KOPT-K1 (cell line): Measurements from ENCODE around the gene RPTOR.
A peak's percentile ranks its signal among the peaks of the same experiment; 100 is the strongest.

ENCODE experiments used
- H3K27ac ChIP-seq: fragments of 200-600 bp; sonication (generic); 2 replicates; pipeline ENCODE4 v1.5.1; 2016; ENCODE audit warnings: antibody characterized with exemption, mild to moderate bottlenecking, low read depth, low read length; ENCODE audit not compliant: poor library complexity, severe bottlenecking
- H3K36me3 ChIP-seq: fragments of 200-600 bp; sonication (generic); 2 replicates; pipeline ENCODE4 v1.5.1; 2017; ENCODE audit warnings: antibody characterized with exemption, mild to moderate bottlenecking, low read length, moderate library complexity; ENCODE audit not compliant: insufficient read depth
- H3K9me3 ChIP-seq: fragments of 200-600 bp; sonication (generic); 2 replicates; pipeline ENCODE4 v1.5.1; 2017; ENCODE audit warnings: antibody characterized with exemption, low read length, mild to moderate bottlenecking; ENCODE audit not compliant: insufficient read depth, poor library complexity, severe bottlenecking

Gene RPTOR

DNA sequence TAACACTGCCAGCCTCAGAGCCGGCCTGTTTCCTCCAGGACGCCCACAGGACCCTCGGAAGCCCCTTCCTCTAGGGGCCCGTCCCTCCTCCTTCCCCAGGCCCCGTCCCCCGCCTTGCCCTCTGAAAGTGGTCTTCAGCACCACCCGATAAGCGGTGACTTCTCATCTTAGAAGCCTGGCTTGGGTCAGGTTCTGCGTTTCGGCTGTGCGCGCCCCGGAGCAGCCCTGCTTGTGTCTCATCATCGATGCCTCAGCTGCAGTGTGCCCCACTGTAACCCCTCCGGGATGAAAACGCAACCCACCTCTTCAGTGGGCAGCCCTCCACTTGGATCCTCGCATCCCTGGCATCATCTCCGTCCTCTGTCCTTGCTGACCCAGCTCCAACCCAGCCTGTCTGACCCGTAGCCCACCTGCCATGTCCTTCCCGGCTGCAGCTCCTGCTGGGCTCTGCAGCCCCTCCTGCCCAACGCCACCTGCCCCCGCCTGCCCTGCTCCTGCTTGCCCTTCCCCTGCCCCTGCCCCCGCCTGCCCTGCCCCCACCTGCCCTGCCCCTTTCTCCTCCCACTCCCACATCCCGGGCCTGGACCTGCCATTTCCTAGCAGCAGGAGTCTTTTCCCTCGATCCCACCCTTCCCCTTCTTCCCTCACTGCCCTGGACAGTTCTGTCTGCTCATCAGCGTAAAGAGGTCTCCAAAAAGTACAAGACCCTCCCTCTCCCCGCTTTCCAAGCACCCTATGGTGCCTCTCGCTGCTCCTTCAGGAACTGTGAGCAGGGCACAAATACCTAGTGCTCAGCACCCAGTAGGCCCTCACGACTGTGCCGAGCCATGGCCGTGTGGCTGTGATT lies 334.5 kb downstream of the RPTOR start:
- Histone ChIP-seq H3K36me3 (peaks cover 80% of the 10 kb centered on the region), H3K27ac (peak overlapping the region; percentile 0), H3K9me3 (no peaks in the 10 kb centered on the region)

DNA sequence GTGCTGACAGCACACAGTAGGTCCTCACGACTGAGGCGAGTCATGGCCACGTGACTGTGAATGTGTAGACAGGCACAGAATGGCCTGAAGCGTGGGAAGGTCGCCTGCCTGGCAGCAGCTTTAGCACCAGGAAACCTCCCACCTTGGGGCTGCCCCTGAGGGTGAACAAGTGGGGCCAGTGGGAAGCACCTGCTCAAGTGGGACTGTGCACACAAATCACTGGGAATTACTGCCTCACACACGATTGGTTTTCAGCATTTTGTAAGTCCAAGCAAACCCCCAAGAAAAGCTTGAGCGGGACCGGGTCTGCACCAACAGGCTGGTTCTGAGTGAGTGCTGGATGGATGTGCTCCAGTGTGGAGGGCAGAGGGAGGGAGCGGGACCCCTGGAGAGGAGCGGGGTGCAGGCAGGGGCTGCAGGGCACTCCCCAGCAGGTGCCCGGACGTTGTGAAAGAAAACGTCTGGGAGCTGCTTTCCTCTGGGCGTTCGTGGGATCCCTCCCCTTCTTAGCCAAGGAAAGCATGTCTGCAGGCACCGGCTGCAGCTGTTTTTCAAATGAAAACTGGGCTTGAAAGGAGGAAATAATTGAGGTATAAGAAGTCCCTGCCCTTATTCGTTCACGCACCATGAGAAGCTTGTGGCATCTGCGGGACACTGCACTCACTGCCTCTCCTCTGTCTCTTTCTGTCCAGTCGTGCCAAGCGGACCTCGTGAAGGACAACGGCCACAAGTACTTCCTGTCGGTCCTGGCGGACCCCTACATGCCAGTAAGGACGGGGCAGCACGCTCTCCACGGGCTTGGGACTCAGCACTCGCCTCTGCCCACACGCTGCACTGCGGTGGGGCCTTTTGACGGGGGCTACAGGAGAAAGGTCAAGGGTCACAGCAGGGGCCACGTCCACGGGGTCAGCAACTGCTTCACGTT lies 335.3 kb downstream of the RPTOR start:
- H3K9me3 ChIP-seq: no peaks in the 10 kb centered on the region
- H3K36me3 ChIP-seq: peaks cover 81% of the 10 kb centered on the region
- peak overlapping the region; percentile 0 for H3K27ac ChIP-seq

DNA sequence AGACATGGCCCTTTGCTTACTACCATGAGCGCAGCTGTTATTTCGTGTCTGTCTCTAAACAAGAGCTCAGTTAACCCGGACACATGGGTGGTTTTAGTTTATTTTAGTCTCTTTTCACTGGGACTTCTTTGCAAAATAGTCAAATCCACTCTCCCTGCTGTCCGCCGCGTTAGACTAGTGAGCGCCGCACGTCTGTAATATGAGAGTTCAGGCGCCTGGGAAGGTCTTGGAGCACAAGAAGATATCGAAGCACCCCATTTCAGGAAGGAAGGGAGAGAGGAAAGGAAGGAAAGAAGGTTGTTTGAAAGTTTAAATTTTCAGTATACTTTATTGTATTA lies 336.0 kb downstream of the RPTOR start:
- Histone ChIP-seq H3K9me3 (no peaks in the 10 kb centered on the region), H3K36me3 (peaks cover 81% of the 10 kb centered on the region), H3K27ac (no peak overlapping the region)

DNA sequence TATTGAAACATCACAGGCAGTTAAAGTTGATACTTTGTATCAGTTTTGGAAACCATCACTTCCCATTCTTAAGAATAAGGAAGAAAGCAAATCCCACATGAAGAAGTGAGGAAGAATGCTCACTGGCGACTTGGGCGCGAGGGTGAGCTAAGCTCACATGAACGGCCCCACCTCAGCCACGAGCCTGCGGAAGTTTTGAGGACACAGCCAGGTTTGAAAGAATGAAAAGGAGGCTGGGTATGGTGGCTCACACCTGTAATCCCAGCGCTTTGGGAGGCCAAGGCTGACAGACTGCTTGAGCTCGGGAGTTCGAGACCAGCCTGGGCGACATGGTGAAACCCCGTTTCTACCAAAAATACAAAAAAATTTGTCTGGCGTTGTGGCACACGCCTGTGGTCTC lies 336.7 kb downstream of the RPTOR start:
- peaks cover 88% of the 10 kb centered on the region for H3K36me3 ChIP-seq
- no peak overlapping the region for H3K27ac ChIP-seq
- H3K9me3 ChIP-seq: no peaks in the 10 kb centered on the region

DNA sequence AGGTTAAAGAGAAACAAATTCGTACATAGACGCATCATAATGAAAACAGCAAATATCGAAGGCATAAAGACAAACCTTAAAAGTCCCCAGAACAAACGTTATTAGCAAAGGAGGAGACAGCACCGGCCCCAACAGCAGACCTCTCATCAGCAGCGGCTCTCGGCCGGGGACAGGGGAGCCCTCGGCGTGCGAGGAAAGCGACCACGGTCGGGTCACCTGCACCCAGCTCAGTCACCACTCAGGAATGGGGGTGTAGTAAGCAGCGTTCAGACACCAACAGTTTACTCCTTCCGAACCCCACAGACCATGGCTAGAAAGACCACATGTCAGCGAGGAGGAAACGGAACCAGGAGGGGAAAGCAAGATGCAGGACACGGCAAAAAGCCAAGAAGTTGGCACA lies 337.7 kb downstream of the RPTOR start:
- H3K27ac ChIP-seq: no peak overlapping the region
- no peaks in the 10 kb centered on the region for H3K9me3 ChIP-seq
- H3K36me3 ChIP-seq: peaks cover 90% of the 10 kb centered on the region

DNA sequence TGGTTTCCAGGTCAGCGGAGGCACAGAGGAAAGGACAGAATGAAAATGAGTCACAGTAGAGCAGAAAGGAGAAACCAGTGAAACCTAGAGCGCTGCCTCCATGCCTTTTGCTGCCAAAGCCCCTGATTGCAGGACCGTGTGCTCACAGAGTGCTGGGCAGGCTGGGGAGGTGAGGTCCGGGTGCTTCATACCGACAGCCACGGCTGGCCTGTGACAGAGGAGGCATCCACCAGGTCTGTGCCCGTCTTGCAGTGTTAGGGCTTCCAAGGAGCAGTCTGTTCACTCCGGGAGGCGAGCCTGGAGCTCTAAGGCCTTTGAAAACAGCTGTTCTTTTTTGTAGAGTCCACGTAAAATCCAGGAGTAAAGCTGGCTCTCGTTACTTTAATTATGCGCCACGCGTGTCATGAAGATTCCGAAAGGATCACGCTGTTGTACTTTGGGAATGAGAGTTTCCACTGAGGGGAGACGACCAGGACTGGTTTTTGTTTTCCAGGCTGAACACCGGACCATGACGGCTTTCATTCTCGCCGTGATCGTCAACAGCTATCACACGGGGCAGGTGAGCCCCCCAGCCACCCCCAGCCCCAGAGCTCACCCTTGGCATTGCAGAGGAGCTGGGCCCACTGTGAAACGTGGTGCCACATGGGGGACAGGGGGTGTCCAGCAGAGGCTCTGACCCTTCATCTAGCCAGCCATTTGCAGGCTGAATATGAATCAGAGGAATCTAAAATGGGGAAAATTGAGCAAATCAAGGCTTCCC lies 338.5 kb downstream of the RPTOR start:
- Histone ChIP-seq H3K9me3 (no peaks in the 10 kb centered on the region), H3K27ac (no peak overlapping the region), H3K36me3 (peaks cover 88% of the 10 kb centered on the region)

DNA sequence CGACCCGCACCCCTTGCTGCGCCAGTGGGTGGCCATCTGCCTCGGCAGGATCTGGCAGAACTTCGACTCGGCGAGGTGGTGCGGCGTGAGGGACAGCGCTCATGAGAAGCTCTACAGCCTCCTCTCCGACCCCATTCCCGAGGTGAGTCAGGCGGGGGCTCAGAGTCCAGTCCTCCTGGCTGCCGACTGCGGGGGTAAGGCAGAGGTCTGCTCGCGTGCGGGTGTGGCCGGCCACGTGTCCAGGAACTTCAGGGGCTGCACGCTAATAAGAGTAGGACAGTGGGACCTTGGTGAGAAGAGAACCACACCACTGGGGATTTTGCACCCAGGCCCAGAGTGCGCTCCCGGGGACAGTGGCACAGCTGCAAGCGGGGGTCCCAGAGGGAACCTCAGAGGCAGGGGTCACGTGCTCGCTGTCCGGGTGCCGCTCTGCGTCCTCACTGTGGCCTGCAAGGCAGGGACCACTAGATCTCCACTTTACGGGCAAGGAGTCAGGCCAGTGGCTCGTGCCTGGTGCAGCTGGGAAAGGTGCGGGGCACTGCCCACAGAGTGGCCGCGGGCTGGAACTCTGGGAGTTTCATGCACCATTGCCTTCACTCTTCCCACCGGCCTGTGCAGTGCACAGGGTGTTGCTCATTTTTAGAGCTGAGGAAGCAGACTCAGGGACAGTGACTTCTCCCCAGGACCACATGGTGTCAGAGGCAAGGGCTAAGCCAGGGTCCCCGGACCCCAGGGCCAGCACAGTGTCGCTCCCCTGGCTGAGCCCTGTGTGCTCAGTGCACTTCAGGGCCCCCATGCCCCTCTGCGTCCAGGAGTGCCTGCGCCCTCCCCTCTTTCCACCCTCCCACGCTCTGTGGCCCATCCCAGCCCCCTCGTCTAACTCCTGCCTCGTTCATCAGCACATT lies 339.4 kb downstream of the RPTOR start:
- no peak overlapping the region for H3K27ac ChIP-seq
- peaks cover 91% of the 10 kb centered on the region for H3K36me3 ChIP-seq

DNA sequence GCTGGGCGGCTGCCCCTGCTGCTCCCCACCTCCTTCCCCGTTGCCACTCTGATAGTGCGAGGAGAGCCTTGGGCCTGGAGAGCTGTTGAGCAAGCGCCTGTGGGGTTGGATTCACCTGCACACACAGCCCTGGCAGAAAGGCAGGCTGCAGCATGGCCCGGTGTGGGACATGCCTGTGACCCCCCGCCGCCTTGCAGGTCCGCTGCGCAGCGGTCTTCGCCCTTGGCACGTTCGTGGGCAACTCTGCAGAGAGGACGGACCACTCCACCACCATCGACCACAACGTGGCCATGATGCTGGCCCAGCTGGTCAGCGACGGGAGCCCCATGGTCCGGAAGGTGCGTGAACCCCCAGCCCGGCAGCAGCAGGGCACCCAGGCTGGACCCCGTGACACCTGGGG lies 340.2 kb downstream of the RPTOR start:
- H3K9me3 ChIP-seq: no peaks in the 10 kb centered on the region
- peaks cover 86% of the 10 kb centered on the region for H3K36me3 ChIP-seq
- H3K27ac ChIP-seq: no peak overlapping the region

More for the DNA sequence above, 339.4 kb downstream of the RPTOR start:
- H3K9me3 ChIP-seq: no peaks in the 10 kb centered on the region

DNA sequence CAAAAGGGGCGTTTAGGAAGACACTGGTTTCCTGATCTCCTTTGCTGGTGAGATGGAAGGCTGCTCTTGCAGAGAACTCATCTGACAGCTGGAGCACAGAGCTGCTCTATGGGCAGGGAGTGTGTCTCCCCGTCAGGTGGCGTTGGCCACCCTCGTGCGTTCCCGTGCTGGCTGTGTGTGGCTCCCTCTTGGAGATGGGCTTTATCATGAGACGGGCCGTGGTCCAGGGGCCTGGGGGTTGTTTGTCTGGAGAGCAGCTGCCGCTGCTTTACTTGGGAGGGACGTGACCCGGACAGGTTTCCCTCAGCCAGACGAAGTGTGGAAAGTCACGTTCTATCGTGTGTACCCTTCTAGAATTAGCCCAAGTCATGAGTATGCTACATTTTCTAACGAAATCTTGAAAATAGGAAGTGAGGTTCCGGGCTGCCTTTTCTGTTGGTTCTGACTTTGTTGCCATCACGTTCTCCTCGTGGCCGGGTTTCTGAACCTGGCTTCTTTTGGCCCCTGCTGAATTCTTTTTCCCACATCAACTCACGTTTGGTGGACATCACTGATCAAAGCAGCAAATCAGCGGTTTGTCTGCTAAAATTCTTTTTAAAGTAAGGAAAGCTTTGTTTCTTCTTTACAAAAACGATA lies 341.4 kb downstream of the RPTOR start:
- Histone ChIP-seq H3K36me3 (peaks cover 75% of the 10 kb centered on the region), H3K27ac (peak overlapping the region; percentile 97), H3K9me3 (no peaks in the 10 kb centered on the region)

DNA sequence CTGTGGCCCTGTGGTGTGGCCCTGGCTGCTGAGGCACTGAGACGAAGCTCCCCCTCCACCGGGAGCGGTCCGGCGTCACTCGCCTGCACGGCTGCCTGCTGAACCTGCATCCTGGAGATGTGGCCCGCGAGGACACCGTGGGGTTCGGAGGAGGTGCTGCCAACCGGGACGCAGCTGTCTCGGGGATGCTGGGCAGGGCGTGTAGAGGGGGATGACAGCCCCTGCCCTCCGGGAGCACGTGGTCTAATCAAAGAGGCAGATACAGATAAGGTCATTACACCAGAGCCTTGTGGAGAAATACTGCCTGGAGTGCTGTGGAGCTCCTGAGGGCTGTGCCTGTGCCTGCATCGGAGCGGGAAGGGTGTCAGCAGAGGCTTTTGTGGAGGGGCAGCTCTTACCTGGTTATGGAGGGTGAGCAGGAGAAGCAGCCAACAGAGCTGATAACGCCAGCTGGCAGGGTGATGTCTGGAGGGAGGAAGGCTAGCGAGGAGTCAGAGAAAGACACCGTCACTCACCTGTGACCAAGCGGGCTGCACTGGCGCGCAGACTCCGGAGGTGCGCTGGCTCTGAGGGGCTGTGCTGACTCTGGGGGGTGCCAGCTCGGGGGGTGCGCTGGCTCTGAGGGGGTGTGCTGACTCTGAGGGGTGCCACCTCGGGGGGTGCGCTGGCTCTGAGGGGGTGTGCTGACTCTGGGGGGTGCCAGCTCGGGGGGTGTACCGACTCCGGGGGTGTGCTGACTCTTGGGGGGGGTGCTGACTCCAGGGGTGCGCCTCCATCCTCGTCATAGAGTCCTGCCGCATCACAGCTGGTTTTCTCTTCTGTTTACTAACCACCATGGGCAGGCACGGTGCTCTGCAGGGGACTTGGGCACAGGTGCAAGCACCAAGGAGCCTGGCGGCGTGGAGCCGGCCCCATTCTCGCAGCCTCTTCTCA lies 342.3 kb downstream of the RPTOR start:
- H3K9me3 ChIP-seq: no peaks in the 10 kb centered on the region
- peak overlapping the region; percentile 97 for H3K27ac ChIP-seq
- H3K36me3 ChIP-seq: peaks cover 66% of the 10 kb centered on the region

DNA sequence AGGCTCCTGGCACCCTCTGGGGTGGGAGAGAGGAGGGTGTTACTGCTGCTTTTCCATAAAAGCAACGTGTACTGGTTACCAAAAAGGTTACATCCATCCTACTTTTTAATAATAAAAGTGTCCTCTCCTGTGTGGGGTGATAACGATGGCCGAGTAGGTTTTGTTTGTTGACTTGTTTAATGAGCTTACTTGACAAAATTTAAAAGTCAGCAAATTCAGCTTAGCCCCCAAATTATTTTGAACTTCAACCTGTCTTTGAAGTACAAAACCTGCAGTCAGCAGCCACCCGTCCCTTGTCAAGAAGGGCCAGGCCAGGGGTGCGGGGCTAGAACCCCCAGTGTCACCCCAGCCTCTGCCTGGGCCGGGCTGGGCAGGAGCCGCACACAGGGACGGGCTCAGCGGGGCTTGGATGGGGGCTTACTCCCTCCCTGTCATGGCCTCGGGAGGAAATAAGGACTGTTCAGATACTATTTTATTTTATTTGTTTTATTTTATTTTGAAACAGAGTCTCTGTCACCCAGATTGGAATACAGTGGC lies 343.1 kb downstream of the RPTOR start:
- Histone ChIP-seq H3K9me3 (no peaks in the 10 kb centered on the region), H3K36me3 (peaks cover 58% of the 10 kb centered on the region), H3K27ac (peak overlapping the region; percentile 97)

DNA sequence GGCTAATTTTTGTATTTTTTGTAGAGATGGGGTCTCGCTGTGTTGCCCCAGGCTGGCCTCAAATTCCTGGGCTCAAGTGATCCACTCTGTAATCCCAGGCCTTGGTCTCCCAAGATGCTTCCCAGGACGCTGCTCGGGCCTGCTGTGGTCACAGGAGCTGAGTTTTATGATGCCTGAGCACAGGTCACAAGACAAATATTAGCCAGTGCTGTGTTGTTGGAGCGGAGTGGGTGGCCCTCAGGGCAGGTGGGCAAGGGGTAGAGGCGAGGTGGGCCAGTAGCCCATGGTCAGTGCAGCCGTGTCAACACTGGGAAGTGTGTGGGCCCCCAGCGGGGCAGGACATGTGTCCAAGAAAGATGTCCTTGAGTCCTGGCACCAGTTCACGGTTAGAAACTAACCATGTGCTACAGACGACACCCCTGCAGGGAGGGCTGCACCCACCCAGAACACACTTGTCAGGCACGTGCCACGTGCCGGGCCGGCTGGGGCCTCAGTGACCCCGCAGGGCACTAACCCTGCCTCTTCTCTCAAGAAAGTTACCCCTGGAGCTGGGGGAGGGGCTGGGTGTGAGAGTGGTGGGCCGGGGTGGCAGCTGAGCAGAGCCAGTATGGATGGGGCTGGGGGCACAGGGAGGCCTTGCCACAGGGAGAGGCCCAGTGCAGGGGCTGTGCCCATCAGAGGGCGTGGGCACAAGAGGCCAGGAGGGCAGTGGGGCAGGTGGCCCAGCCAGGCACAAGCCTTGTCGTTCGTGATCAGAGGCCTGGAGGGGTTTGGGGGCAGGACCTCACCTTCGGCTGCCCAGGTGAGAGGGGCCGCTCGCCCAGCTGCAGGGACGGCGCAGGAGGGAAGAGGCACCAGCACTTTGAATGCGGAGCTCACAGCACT lies 343.9 kb downstream of the RPTOR start:
- Histone ChIP-seq H3K9me3 (no peaks in the 10 kb centered on the region), H3K27ac (peak overlapping the region; percentile 97), H3K36me3 (peaks cover 55% of the 10 kb centered on the region)
